Tibial nerve (tissue), 4 donors: ENCODE measurements around the gene TFDP2. TPM values are rescaled to one million over a fixed set of nuclear protein-coding genes. Genes with fewer than 3 reads are reported as not detected.
"Not testable (repeated sequence)": the region's sequence is repeated elsewhere in the genome, so short reads cannot be mapped to it uniquely, and the experiment has no call there.

Experiments
- DNase-seq, 2 donors: peaks; one replicate each; pipeline ENCODE4 v3.0.0-alpha.2; 2019; ENCODE audit warnings: low spot score in 2 of 2
- H3K27ac ChIP-seq, 4 donors: fragments of 200-600 bp; sonication (generic) in 3 of 4; one replicate each; pipeline ENCODE4 v1.5.1; 2017 to 2019; ENCODE audit warnings: mild to moderate bottlenecking in 1 of 4
- H3K27me3 ChIP-seq, 2 donors: fragments of 200-600 bp; sonication (generic) in 1 of 2; one replicate each; pipeline versions ENCODE4 v1.5.1 to v1.6.0; 2017 to 2019
- H3K36me3 ChIP-seq, 3 donors: fragments of 200-600 bp; sonication (generic); one replicate each; pipeline ENCODE4 v1.5.1; 2018 to 2019
- H3K4me1 ChIP-seq, 4 donors: fragments of 200-600 bp; sonication (generic) in 3 of 4; one replicate each; pipeline ENCODE4 v1.5.1; 2017 to 2019
- H3K4me3 ChIP-seq, 4 donors: fragments of 200-600 bp; sonication (generic) in 3 of 4; one replicate each; pipeline ENCODE4 v1.5.1; 2017 to 2019; ENCODE audit warnings: mild to moderate bottlenecking in 1 of 4, moderate library complexity in 1 of 4
- H3K9me3 ChIP-seq, 4 donors: fragments of 200-600 bp; sonication (generic) in 3 of 4; one replicate each; pipeline ENCODE4 v1.5.1; 2017 to 2019
- EP300 ChIP-seq, 2 donors: sonication (generic); formaldehyde crosslinking; IDR thresholded peaks; one replicate each; pipeline ENCODE4 v1.6.1; 2017; ENCODE audit warnings: antibody characterized with exemption in 2 of 2, mild to moderate bottlenecking in 1 of 2
- POLR2A ChIP-seq, 2 donors: fragments of 450-650 bp; IDR thresholded peaks; one replicate each; pipeline ENCODE4 v1.6.1; 2017; ENCODE audit warnings: antibody characterized with exemption in 2 of 2, mild to moderate bottlenecking in 2 of 2, moderate library complexity in 2 of 2
- WGBS, 2 donors: methylation state at CpG; one replicate each; pipeline ENCODE4 v1.1.5; 2018; 5-methylcytosine and 5-hydroxymethylcytosine counted together
- total RNA-seq, 4 donors: library from RNA; depleted of rRNA; stranded (reverse); fragments of >200 nt; gene quantifications; one replicate each; pipeline ENCODE4 v1.1.0, GENCODE V29; 2016
- TF ChIP-seq, protein P1 (sequence below), 5 experiments: fragments of 200-600 bp in 3 of 5; fragments of 450-650 bp in 2 of 5; sonication (generic) in 3 of 5; IDR thresholded peaks; one replicate each; pipeline ENCODE4 v1.5.1; 2016 to 2019; ENCODE audit warnings: antibody characterized with exemption in 5 of 5, mild to moderate bottlenecking in 3 of 5, moderate library complexity in 2 of 5

TFDP2 gene
- total RNA-seq, 4 donors from 2014 or later: 30.0 to 95.7 (median 70.6) TPM

- Histone ChIP-seq H3K4me3 (no peak overlapping the region), H3K4me1 (no peaks in the 10 kb centered on the region), H3K36me3 (peaks cover 0 to 43% (median 0%) of the 10 kb centered on the region in 3 donors), H3K27ac (no peak overlapping the region), H3K27me3 (no peaks in the 10 kb centered on the region), H3K9me3 (peaks cover 0 to 18% (median 0%) of the 10 kb centered on the region in 4 donors)
- DNase-seq: no peak
- TF ChIP-seq POLR2A (IDR thresholded peaks at IDR 0.05) (no peak), EP300 (IDR thresholded peaks at IDR 0.05) (no peak)
- TF ChIP-seq, protein P1, sequence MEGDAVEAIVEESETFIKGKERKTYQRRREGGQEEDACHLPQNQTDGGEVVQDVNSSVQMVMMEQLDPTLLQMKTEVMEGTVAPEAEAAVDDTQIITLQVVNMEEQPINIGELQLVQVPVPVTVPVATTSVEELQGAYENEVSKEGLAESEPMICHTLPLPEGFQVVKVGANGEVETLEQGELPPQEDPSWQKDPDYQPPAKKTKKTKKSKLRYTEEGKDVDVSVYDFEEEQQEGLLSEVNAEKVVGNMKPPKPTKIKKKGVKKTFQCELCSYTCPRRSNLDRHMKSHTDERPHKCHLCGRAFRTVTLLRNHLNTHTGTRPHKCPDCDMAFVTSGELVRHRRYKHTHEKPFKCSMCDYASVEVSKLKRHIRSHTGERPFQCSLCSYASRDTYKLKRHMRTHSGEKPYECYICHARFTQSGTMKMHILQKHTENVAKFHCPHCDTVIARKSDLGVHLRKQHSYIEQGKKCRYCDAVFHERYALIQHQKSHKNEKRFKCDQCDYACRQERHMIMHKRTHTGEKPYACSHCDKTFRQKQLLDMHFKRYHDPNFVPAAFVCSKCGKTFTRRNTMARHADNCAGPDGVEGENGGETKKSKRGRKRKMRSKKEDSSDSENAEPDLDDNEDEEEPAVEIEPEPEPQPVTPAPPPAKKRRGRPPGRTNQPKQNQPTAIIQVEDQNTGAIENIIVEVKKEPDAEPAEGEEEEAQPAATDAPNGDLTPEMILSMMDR (IDR thresholded peaks at IDR 0.05): no peak
- 91 to 92% methylated on average over 4 of the region's 4 CpGs for WGBS, 2 donors
Observed at GRCh38 chr3:142077155-142077858, 72.0 kb downstream of the TFDP2 start.

DNA sequence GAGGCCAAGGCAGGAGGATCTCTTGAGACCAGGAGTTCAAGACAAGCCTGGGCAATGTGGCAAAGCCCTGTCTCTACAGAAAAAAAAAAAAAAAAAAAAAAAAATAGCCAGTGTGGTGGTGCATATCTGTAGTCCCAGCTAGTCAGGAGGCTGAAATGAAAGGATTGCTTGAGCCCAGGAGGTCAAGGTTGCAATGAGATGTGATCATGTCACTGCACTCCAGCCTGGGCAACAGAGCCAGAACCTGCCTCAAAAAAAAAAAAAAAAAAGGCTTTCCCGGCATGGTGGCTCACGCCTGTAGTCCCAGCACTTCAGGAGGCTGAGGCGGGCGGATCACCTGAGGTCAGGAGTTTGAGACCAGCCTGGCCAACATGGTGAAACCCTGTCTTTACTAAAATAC lies 73.7 kb downstream of the TFDP2 start:
- not testable (repeated sequence) for H3K9me3 ChIP-seq, H3K27me3 ChIP-seq, DNase-seq, H3K4me3 ChIP-seq, H3K4me1 ChIP-seq, H3K27ac ChIP-seq
- H3K36me3 ChIP-seq: peaks cover 0 to 35% (median 0%) of the 10 kb centered on the region in 3 donors
- WGBS, 2 donors: 98 to 100% methylated on average over 4 of the region's 4 CpGs

- no peaks in the 10 kb centered on the region for H3K4me1 ChIP-seq
- no peaks in the 10 kb centered on the region for H3K27me3 ChIP-seq
- no peaks in the 10 kb centered on the region for H3K9me3 ChIP-seq
- no peak for TF ChIP-seq EP300 (IDR thresholded peaks at IDR 0.05)
- TF ChIP-seq, protein P1 (IDR thresholded peaks at IDR 0.05): no peak
- no peak for TF ChIP-seq POLR2A (IDR thresholded peaks at IDR 0.05)
- DNase-seq: no peak
- H3K4me3 ChIP-seq: no peak overlapping the region
- 94 to 99% methylated on average over 3 of the region's 3 CpGs for WGBS, 2 donors
- H3K27ac ChIP-seq: no peak overlapping the region
- peaks cover 0 to 12% (median 0%) of the 10 kb centered on the region in 3 donors for H3K36me3 ChIP-seq
Observed at GRCh38 chr3:142072816-142073215, 76.5 kb downstream of the TFDP2 start.

DNA sequence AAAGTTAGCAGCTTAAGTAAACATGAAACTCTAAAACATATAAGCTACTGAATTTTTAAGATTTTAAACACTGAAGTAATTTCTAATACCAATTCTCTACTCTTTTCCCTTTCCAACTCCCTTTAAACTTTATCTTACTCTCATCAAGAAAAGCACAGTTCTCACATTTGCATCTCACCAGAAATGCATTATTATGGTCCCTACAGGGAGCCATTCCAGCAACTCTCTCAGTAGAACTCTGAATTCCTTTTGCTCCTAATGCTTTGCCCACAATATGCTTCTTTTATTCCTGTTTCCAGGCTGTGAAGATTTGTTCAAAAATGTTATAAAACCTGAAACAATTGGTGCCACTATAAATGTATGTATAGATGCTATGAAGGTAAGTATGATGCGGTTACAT lies 83.4 kb downstream of the TFDP2 start:
- H3K36me3 ChIP-seq: peaks cover 0 to 5% (median 0%) of the 10 kb centered on the region in 3 donors
- no peak for DNase-seq
- no peaks in the 10 kb centered on the region for H3K4me1 ChIP-seq
- no peaks in the 10 kb centered on the region for H3K27me3 ChIP-seq
- TF ChIP-seq, protein P1 (IDR thresholded peaks at IDR 0.05): no peak
- TF ChIP-seq EP300 (IDR thresholded peaks at IDR 0.05): no peak
- no peak for TF ChIP-seq POLR2A (IDR thresholded peaks at IDR 0.05)
- no peak overlapping the region for H3K4me3 ChIP-seq
- 92 to 97% methylated on average over 1 of the region's 1 CpG for WGBS, 2 donors
- H3K27ac ChIP-seq: no peak overlapping the region
- no peaks in the 10 kb centered on the region for H3K9me3 ChIP-seq

DNA sequence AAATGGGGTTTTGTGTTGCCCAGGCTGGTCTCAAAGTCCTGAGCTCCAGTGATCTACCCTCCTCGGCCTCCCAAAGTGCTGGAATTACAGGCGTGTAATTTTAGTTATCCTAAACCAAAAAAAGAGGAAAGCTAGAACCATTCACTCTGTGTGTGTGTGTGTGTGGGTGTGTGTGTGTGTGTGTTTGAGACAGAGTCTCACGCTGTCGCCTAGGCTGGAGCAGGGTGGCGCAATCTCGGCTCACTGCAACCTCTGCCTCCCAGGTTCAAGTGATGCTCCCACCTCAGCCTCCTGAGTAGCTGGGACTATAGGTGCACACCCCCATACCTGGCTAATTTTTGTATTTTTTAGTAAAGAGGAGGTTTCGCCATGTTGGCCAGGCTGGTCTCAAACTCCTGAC lies 84.0 kb downstream of the TFDP2 start:
- 92 to 93% methylated on average over 7 of the region's 7 CpGs for WGBS, 2 donors
- no peaks in the 10 kb centered on the region for H3K4me1 ChIP-seq
- no peak overlapping the region for H3K4me3 ChIP-seq
- H3K9me3 ChIP-seq: no peaks in the 10 kb centered on the region
- TF ChIP-seq POLR2A (IDR thresholded peaks at IDR 0.05): no peak
- H3K27me3 ChIP-seq: no peaks in the 10 kb centered on the region
- H3K27ac ChIP-seq: no peak overlapping the region
- peaks cover 0 to 5% (median 0%) of the 10 kb centered on the region in 3 donors for H3K36me3 ChIP-seq
- DNase-seq: no peak

DNA sequence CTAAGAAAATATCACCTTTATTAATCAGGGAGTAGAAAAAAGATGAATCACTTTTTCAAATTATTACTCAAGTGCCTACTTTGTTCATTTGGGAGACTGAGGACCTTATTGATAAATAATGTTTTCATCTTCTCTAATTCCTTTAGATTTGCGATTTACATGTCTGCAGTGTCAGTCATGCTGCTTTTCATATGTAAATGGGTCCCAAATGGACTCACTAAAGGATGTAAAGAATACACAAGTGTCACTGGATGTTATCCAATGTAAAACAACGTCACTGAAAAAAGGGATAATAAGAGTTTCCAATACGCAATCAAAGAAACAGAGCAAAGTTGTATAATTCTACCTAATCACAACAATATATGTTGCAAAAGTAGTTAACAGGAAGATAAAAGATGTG lies 84.9 kb downstream of the TFDP2 start:
- 75 to 76% methylated on average over 3 of the region's 3 CpGs for WGBS, 2 donors
- Histone ChIP-seq H3K4me3 (no peak overlapping the region), H3K9me3 (no peaks in the 10 kb centered on the region), H3K27ac (no peak overlapping the region), H3K4me1 (no peaks in the 10 kb centered on the region), H3K36me3 (peaks cover 0 to 5% (median 0%) of the 10 kb centered on the region in 3 donors), H3K27me3 (no peaks in the 10 kb centered on the region)
- no peak for DNase-seq
- TF ChIP-seq, protein P1 (IDR thresholded peaks at IDR 0.05): no peak
- TF ChIP-seq POLR2A (IDR thresholded peaks at IDR 0.05) (no peak), EP300 (IDR thresholded peaks at IDR 0.05) (no peak)
